ENCODE data around the gene NKAPD1. TPM values are rescaled to one million over a fixed set of nuclear protein-coding genes. Genes with fewer than 3 reads are reported as not detected.

Gene NKAPD1
- total RNA-seq, 1 donor from 2014 or later: 27.7 TPM

DNA sequence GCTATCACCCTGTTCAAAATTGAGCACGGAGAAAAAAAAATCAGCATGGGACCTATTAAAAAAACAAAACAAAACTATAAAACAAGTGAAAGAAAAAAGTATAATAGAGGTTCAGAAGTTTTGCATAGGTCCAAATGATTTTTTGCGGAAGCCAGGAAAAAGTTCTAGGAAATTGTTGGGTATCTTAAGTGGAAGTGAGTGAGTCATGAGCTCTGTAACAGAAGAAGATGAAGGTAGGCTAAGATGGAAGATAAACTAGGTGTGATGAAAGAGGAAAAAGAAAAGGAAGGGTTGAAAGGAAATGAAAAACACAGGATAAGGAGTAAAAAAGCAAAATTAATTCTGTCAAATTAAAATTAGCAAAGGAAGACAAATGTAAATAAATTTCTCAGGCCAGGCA is 40.4 kb downstream of the NKAPD1 start:
- Histone ChIP-seq H3K4me1 (ENCODE audit: insufficient read depth, low read length) (peaks cover under 1% of the 10 kb centered on the region), H3K36me3 (ENCODE audit: insufficient read depth, low read length) (no peaks in the 10 kb centered on the region), H3K9ac (ENCODE audit: low read length) (no peak overlapping the region), H3K79me2 (ENCODE audit: insufficient read depth, low read length) (no peaks in the 10 kb centered on the region), H4K20me1 (ENCODE audit: insufficient read depth, low read length) (no peaks in the 10 kb centered on the region), H2AFZ (ENCODE audit: low read depth, low read length) (no peak overlapping the region), H3K4me3 (ENCODE audit: insufficient read depth, low read depth, low read length) (no peak overlapping the region), H3K9me3 (ENCODE audit: insufficient read depth, low read depth, low read length) (no peaks in the 10 kb centered on the region), H3K4me2 (ENCODE audit: low read length) (no peak overlapping the region), H3K27me3 (ENCODE audit: insufficient read depth, low read length) (no peaks in the 10 kb centered on the region), H3K27ac (ENCODE audit: low read depth, low read length) (no peak overlapping the region)
- no peak for FAIRE-seq
- no peak for DNase-seq (ENCODE audit: low read depth)
- Mint-ChIP-seq H3K36me3 (ENCODE audit: low read depth, unreplicated experiment) (peaks cover 2% of the 10 kb centered on the region), H3K27me3 (ENCODE audit: low read depth, unreplicated experiment) (no peaks in the 10 kb centered on the region), H3K27ac (ENCODE audit: unreplicated experiment) (no peak overlapping the region), H3K4me3 (ENCODE audit: unreplicated experiment) (no peak overlapping the region), H3K9me3 (ENCODE audit: unreplicated experiment) (peaks cover 5% of the 10 kb centered on the region), H3K4me1 (ENCODE audit: low read depth, unreplicated experiment) (no peaks in the 10 kb centered on the region)
- TF ChIP-seq, protein P1, sequence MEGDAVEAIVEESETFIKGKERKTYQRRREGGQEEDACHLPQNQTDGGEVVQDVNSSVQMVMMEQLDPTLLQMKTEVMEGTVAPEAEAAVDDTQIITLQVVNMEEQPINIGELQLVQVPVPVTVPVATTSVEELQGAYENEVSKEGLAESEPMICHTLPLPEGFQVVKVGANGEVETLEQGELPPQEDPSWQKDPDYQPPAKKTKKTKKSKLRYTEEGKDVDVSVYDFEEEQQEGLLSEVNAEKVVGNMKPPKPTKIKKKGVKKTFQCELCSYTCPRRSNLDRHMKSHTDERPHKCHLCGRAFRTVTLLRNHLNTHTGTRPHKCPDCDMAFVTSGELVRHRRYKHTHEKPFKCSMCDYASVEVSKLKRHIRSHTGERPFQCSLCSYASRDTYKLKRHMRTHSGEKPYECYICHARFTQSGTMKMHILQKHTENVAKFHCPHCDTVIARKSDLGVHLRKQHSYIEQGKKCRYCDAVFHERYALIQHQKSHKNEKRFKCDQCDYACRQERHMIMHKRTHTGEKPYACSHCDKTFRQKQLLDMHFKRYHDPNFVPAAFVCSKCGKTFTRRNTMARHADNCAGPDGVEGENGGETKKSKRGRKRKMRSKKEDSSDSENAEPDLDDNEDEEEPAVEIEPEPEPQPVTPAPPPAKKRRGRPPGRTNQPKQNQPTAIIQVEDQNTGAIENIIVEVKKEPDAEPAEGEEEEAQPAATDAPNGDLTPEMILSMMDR (IDR thresholded peaks at IDR 0.05; ENCODE audit: insufficient read depth, low read depth, low read length): no peak
- no peak for TF ChIP-seq EZH2 (IDR thresholded peaks at IDR 0.05; ENCODE audit: insufficient read depth, low read length)

GRCh38 chr11:112115386-112115785 is 41.3 kb downstream of the NKAPD1 start:
- no peak overlapping the region for H2AFZ ChIP-seq (ENCODE audit: low read depth, low read length)
- Mint-ChIP-seq H3K9me3 (ENCODE audit: unreplicated experiment) (peaks cover 5% of the 10 kb centered on the region), H3K4me3 (ENCODE audit: unreplicated experiment) (no peak overlapping the region), H3K27me3 (ENCODE audit: low read depth, unreplicated experiment) (no peaks in the 10 kb centered on the region), H3K27ac (ENCODE audit: unreplicated experiment) (no peak overlapping the region), H3K4me1 (ENCODE audit: low read depth, unreplicated experiment) (peaks cover 6% of the 10 kb centered on the region), H3K36me3 (ENCODE audit: low read depth, unreplicated experiment) (peaks cover 2% of the 10 kb centered on the region)
- no peak overlapping the region for H3K4me3 ChIP-seq (ENCODE audit: insufficient read depth, low read depth, low read length)
- H4K20me1 ChIP-seq (ENCODE audit: insufficient read depth, low read length): no peaks in the 10 kb centered on the region
- no peak overlapping the region for H3K9ac ChIP-seq (ENCODE audit: low read length)
- DNase-seq (ENCODE audit: low read depth): no peak
- no peak overlapping the region for H3K4me2 ChIP-seq (ENCODE audit: low read length)
- H3K27ac ChIP-seq (ENCODE audit: low read depth, low read length): no peak overlapping the region
- no peak for FAIRE-seq
- no peaks in the 10 kb centered on the region for H3K27me3 ChIP-seq (ENCODE audit: insufficient read depth, low read length)
- H3K9me3 ChIP-seq (ENCODE audit: insufficient read depth, low read depth, low read length): no peaks in the 10 kb centered on the region
- H3K36me3 ChIP-seq (ENCODE audit: insufficient read depth, low read length): no peaks in the 10 kb centered on the region
- TF ChIP-seq, protein P1 (IDR thresholded peaks at IDR 0.05; ENCODE audit: insufficient read depth, low read depth, low read length): no peak
- TF ChIP-seq EZH2 (IDR thresholded peaks at IDR 0.05; ENCODE audit: insufficient read depth, low read length): no peak
- H3K4me1 ChIP-seq (ENCODE audit: insufficient read depth, low read length): peaks cover 9% of the 10 kb centered on the region
- no peaks in the 10 kb centered on the region for H3K79me2 ChIP-seq (ENCODE audit: insufficient read depth, low read length)

DNA sequence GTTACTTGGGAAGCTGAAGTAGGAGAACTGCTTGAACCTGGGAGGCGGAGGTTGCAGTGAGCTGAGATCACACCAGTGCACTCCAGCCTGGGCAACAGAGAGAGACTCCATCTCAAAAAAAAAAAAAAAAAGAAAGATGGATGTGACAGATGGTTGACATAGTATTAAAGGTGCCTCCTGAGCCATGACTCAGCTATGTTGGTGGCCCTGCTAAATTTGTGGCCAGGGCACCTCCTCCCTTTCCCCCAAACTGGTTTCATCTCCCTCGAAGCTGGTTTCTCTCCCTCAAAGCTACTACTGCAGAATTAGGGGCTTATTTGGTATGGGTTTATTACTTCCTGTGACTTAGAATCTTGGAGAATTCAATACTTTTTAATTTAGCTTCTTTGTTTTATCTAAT is 44.1 kb downstream of the NKAPD1 start:
- FAIRE-seq (no peak), DNase-seq (ENCODE audit: low read depth) (no peak)
- Histone ChIP-seq H2AFZ (ENCODE audit: low read depth, low read length) (no peak overlapping the region), H3K9ac (ENCODE audit: low read length) (no peak overlapping the region), H3K9me3 (ENCODE audit: insufficient read depth, low read depth, low read length) (no peaks in the 10 kb centered on the region), H3K36me3 (ENCODE audit: insufficient read depth, low read length) (no peaks in the 10 kb centered on the region), H3K4me3 (ENCODE audit: insufficient read depth, low read depth, low read length) (no peak overlapping the region), H4K20me1 (ENCODE audit: insufficient read depth, low read length) (no peaks in the 10 kb centered on the region), H3K4me1 (ENCODE audit: insufficient read depth, low read length) (peaks cover 12% of the 10 kb centered on the region), H3K4me2 (ENCODE audit: low read length) (no peak overlapping the region), H3K27me3 (ENCODE audit: insufficient read depth, low read length) (no peaks in the 10 kb centered on the region), H3K27ac (ENCODE audit: low read depth, low read length) (no peak overlapping the region), H3K79me2 (ENCODE audit: insufficient read depth, low read length) (no peaks in the 10 kb centered on the region)
- Mint-ChIP-seq H3K36me3 (ENCODE audit: low read depth, unreplicated experiment) (peaks cover 2% of the 10 kb centered on the region), H3K4me3 (ENCODE audit: unreplicated experiment) (no peak overlapping the region), H3K9me3 (ENCODE audit: unreplicated experiment) (no peaks in the 10 kb centered on the region), H3K4me1 (ENCODE audit: low read depth, unreplicated experiment) (peaks cover 9% of the 10 kb centered on the region), H3K27me3 (ENCODE audit: low read depth, unreplicated experiment) (no peaks in the 10 kb centered on the region), H3K27ac (ENCODE audit: unreplicated experiment) (no peak overlapping the region)
- TF ChIP-seq, protein P1 (IDR thresholded peaks at IDR 0.05; ENCODE audit: insufficient read depth, low read depth, low read length): no peak
- no peak for TF ChIP-seq EZH2 (IDR thresholded peaks at IDR 0.05; ENCODE audit: insufficient read depth, low read length)
